ENCODE measurements around the gene RHBDL1.

Gene RHBDL1

DNA sequence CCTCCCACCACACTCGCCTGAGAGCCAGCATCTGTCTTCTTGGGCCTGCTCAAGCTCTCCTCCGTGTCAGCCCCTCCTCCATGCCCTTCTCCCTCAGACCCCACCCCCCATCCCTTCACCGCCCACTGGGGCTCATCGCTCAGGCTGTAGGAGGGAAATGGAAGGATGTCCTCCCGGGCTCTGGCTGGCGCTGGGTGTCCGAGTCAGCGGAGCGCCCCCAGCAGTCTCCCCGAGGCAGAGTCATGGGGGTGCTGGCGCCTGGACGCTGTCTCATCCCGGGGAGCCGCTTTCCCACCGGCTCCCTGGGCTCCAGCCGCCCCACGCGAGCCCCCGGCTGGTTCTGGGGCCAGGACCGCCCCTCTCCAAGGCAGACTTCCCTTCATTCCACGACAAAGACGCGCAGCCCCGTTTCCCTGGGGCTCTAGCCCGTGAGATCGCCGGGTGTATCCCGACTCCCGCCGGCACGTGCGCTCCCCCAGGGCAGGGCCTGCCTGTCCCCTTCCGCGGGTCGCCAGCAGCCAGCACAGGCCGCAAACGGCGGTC, 45.0 kb downstream of the RHBDL1 start:
- Histone ChIP-seq H3K27ac (peak overlapping the region; percentile 94), H3K4me2 (ENCODE audit: low read length) (peak overlapping the region; percentile 97), H3K79me2 (peaks cover 2% of the 10 kb centered on the region), H2AFZ (peak overlapping the region; percentile 97), H3K9me3 (ENCODE audit: control insufficient read depth, low read length) (no peaks in the 10 kb centered on the region), H3K36me3 (ENCODE audit: control insufficient read depth, insufficient read depth, low read length) (no peaks in the 10 kb centered on the region), H3K27me3 (ENCODE audit: control insufficient read depth, insufficient read depth, low read length) (no peaks in the 10 kb centered on the region), H3K4me3 (ENCODE audit: low read depth, low read length) (peak overlapping the region; percentile 73), H3K4me1 (peaks cover 17% of the 10 kb centered on the region), H3K9ac (peak overlapping the region; percentile 63)
- TF ChIP-seq, protein P1, sequence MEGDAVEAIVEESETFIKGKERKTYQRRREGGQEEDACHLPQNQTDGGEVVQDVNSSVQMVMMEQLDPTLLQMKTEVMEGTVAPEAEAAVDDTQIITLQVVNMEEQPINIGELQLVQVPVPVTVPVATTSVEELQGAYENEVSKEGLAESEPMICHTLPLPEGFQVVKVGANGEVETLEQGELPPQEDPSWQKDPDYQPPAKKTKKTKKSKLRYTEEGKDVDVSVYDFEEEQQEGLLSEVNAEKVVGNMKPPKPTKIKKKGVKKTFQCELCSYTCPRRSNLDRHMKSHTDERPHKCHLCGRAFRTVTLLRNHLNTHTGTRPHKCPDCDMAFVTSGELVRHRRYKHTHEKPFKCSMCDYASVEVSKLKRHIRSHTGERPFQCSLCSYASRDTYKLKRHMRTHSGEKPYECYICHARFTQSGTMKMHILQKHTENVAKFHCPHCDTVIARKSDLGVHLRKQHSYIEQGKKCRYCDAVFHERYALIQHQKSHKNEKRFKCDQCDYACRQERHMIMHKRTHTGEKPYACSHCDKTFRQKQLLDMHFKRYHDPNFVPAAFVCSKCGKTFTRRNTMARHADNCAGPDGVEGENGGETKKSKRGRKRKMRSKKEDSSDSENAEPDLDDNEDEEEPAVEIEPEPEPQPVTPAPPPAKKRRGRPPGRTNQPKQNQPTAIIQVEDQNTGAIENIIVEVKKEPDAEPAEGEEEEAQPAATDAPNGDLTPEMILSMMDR (IDR thresholded peaks at IDR 0.05): no peak

DNA sequence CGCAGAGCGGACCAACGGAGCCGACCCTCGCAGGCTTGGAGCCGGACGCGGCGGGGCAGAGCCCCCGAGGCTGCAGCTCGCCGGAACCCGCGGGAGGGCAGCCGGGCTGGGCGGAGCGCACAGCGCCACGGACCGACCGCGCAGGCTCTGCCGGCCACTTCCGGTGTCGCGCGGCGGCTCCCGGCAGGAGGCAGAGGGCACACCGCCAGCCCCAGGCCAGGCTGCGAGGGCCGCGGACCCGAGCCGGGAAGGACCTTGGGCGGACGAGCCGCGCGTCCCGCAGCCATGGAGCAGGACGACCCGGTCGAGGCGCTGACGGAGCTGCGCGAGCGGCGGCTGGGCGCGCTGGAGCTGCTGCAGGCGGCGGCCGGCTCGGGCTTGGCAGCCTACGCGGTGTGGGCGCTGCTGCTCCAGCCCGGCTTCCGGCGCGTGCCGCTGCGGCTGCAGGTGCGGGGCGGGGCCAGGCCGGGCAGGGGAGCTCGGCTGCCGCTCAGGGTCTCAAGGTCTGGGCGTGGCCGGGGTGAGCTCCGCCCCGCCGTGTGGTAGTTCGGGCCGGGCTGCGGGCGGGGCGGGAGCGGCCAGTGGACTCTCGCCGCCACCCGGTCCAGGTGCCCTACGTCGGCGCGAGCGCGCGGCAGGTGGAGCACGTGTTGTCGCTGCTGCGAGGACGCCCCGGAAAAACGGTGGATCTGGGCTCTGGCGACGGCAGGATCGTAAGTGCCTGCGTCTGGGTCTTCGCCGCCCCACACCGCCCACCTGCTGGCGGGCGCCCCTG, 45.7 kb downstream of the RHBDL1 start, which contains the start of gene ANTKMT:
Gene ANTKMT (plus strand): TSS at position 157 of the 775 bp plus-strand sequence. CDS start 129 bp downstream, at position 286.
- peak within 1 kb of the TSS; percentile 94 for H3K27ac ChIP-seq

DNA sequence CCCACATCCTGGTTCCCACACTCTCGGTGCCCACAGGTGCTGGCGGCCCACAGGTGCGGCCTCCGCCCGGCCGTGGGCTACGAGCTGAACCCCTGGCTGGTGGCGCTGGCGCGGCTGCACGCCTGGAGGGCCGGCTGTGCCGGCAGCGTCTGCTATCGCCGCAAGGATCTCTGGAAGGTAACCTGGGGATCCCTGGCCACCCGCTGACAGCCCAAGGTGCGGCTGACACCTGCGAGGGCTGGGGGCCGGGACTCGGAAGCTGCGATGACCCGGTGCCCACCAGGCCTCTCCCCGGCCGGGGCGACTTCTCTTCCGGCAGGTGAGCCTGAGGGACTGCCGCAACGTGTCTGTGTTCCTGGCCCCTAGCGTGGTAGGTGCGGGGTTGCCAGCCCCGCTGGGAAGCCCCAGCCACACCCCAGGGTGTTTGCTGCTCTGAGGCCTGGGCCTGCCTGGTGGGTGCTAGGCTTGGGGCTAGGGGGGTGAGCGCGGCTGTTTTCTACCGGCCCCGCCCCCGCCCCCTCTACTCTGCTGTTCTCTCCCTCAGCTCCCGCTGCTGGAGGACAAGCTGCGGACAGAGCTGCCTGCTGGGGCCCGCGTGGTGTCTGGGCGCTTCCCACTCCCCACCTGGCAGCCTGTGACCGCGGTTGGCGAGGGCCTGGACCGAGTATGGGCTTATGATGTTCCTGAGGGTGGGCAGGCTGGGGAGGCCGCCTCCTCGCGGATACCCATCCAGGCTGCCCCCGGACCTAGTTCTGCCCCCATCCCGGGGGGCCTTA, 46.5 kb downstream of the RHBDL1 start:
- no peaks in the 10 kb centered on the region for H3K9me3 ChIP-seq (ENCODE audit: control insufficient read depth, low read length)
- peaks cover under 1% of the 10 kb centered on the region for H3K79me2 ChIP-seq
- H3K4me3 ChIP-seq (ENCODE audit: low read depth, low read length): peak overlapping the region; percentile 73
- H2AFZ ChIP-seq: peak overlapping the region; percentile 38
- H3K27ac ChIP-seq: peak overlapping the region; percentile 94
- TF ChIP-seq, protein P1 (IDR thresholded peaks at IDR 0.05): no peak
- no peaks in the 10 kb centered on the region for H3K36me3 ChIP-seq (ENCODE audit: control insufficient read depth, insufficient read depth, low read length)
- peak overlapping the region; percentile 97 for H3K4me2 ChIP-seq (ENCODE audit: low read length)
- no peaks in the 10 kb centered on the region for H3K27me3 ChIP-seq (ENCODE audit: control insufficient read depth, insufficient read depth, low read length)
- H3K4me1 ChIP-seq: peaks cover 16% of the 10 kb centered on the region
- no peak overlapping the region for H3K9ac ChIP-seq

More for the DNA sequence above, 45.7 kb downstream of the RHBDL1 start, which contains the start of gene ANTKMT:
- H3K79me2 ChIP-seq: peaks cover 2% of the 10 kb centered on the region
- peak within 1 kb of the TSS; percentile 63 for H3K9ac ChIP-seq
- peak within 1 kb of the TSS; percentile 97 for H3K4me2 ChIP-seq (ENCODE audit: low read length)
- no peaks in the 10 kb centered on the region for H3K27me3 ChIP-seq (ENCODE audit: control insufficient read depth, insufficient read depth, low read length)
- H3K4me3 ChIP-seq (ENCODE audit: low read depth, low read length): peak within 1 kb of the TSS; percentile 73
- H3K4me1 ChIP-seq: peaks cover 18% of the 10 kb centered on the region
- H3K9me3 ChIP-seq (ENCODE audit: control insufficient read depth, low read length): no peaks in the 10 kb centered on the region
- no peaks in the 10 kb centered on the region for H3K36me3 ChIP-seq (ENCODE audit: control insufficient read depth, insufficient read depth, low read length)
- TF ChIP-seq, protein P1 (IDR thresholded peaks at IDR 0.05): no peak
- peak within 1 kb of the TSS; percentile 97 for H2AFZ ChIP-seq

DNA sequence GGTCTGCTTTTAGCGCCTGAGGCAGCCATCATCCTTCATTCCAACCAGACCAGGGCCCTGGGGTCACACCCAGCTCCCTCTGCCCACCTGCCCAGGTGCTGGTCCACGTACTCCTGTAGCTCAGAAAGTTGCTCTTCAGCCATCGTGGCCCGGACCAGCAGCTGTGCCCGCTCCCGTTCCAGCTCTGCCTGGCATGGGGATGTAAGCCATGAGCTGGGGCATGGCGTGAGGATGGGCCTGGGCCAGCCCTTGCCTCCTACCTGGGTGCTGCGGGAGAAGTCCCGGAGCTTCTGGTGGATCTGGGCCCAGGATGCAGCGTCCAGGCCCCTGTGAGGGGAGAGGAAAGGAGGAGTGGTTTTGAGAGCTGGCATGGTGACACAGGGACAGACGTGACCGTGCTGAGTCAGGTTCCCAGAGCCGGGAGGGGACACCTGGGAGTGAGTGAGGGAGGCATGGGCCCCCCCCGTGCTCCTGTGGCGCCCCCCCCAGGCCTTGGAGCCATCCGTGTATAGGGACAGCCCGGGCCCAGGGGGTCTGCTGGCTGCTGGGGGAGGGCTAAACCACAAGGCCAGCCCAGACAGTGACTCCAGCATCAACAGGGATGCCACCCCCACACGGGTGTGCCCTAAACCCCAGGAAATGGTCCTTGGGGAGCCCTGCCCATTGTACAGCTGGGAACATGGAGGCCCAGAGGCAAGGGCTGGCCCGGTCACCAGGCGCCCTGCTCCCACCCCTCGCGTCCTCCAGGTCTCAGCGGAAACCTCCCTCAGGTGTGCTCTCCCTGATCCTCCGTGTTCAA, 47.6 kb downstream of the RHBDL1 start:
- no peak overlapping the region for H3K4me3 ChIP-seq (ENCODE audit: low read depth, low read length)
- no peak overlapping the region for H3K27ac ChIP-seq
- H2AFZ ChIP-seq: no peak overlapping the region
- H3K4me1 ChIP-seq: peaks cover 19% of the 10 kb centered on the region
- no peaks in the 10 kb centered on the region for H3K9me3 ChIP-seq (ENCODE audit: control insufficient read depth, low read length)
- TF ChIP-seq, protein P1 (IDR thresholded peaks at IDR 0.05): no peak
- no peaks in the 10 kb centered on the region for H3K27me3 ChIP-seq (ENCODE audit: control insufficient read depth, insufficient read depth, low read length)
- H3K36me3 ChIP-seq (ENCODE audit: control insufficient read depth, insufficient read depth, low read length): no peaks in the 10 kb centered on the region
- no peaks in the 10 kb centered on the region for H3K79me2 ChIP-seq
- H3K9ac ChIP-seq: no peak overlapping the region
- H3K4me2 ChIP-seq (ENCODE audit: low read length): no peak overlapping the region
